Astrocyte of the cerebellum (primary cell): ENCODE data around the gene TLR10.
"Not testable (repeated sequence)": the region's sequence is repeated elsewhere in the genome, so short reads cannot be mapped to it uniquely, and the experiment has no call there.

Source experiments
- DNase-seq: peaks from one replicate; pipeline ENCODE4 v3.0.0-alpha.2; 2011; ENCODE audit warnings: low read depth
- H3K4me3 ChIP-seq: 2 replicates; pipeline ENCODE4 v1.5.1; 2011; ENCODE audit warnings: mild to moderate bottlenecking, low read depth, low read length, moderate library complexity
- CTCF ChIP-seq: IDR thresholded peaks from 2 replicates; pipeline ENCODE4 v1.5.1; 2012; ENCODE audit warnings: low read length, low read depth, moderate library complexity, mild to moderate bottlenecking; ENCODE audit errors: missing control alignments
- in situ Hi-C: cut with HindIII; loops from 2 replicates; pipeline ENCODE4 v1.10.0; 2017; ENCODE audit warnings: low sequenced_read_pairs

TLR10 gene

DNA sequence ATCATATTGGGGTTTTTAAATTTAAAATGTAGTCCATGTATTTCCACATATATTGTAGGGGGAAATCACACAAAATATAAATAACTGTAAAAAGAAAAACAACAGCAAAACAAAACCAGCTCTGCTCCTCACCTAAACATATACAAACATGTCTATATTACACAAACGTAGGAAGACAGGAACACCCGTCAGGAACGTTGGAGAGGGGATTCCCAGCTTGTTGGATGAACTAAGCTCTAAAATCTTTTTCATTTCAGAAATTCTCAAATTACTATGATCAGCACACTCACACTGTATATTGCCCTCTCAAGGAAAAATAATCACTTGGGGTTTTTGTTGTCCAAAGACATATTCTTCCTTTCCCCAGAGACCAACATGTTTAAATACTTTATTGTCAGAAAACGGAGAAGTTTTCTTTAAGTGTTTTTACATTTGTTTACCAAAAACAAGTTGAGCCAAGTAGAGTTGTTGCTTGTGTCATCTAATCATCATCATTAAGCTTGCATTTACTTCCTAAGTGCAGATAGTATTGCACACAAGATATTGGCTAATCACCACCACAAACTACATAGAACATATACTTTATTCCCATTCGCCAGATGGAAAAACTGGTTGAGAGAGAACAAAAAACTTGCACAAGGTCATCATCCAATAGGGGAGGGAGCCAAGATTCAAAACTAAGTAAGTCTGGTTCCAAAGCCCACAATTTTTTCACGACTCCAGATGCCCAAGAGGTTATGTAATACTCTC is 2.4 kb upstream of the TLR10 start:
- in situ Hi-C loops: no loop called here
- TF ChIP-seq CTCF: no peak
- no peak for DNase-seq
- no peak overlapping the region for H3K4me3 ChIP-seq

GRCh38 chr4:38784141-38784540 is 1.4 kb upstream of the TLR10 start:
- TF ChIP-seq CTCF: no peak
- DNase-seq: no peak
- no peak overlapping the region for H3K4me3 ChIP-seq
- in situ Hi-C loops: no loop called here

- in situ Hi-C loops: no loop called here
- DNase-seq: no peak
- H3K4me3 ChIP-seq: no peak overlapping the region
- no peak for TF ChIP-seq CTCF
Measured at GRCh38 chr4:38783109-38783460, 295 bp upstream of the TLR10 start.

DNA sequence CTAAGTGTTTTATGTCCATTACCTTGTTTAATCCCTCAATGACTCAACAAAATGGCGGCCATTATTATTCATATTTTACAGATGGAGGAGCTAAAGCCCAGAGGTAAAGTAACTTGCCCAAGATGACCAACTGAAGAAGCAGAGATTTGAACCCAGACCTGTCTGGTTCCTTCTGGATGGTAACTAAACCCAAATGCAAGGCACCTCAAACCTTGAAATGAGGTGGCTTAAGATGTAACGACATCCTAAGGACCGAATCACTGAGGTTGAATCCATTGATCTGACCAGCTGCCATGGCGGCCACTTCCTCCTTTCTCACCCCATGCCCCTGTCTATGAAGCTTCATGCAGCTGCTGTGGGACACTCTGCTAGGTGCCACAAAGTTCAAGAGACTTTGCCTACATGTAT is 932 bp downstream of the TLR10 start:
- no peak for DNase-seq
- no peak overlapping the region for H3K4me3 ChIP-seq
- in situ Hi-C loops: no loop called here
- no peak for TF ChIP-seq CTCF

DNA sequence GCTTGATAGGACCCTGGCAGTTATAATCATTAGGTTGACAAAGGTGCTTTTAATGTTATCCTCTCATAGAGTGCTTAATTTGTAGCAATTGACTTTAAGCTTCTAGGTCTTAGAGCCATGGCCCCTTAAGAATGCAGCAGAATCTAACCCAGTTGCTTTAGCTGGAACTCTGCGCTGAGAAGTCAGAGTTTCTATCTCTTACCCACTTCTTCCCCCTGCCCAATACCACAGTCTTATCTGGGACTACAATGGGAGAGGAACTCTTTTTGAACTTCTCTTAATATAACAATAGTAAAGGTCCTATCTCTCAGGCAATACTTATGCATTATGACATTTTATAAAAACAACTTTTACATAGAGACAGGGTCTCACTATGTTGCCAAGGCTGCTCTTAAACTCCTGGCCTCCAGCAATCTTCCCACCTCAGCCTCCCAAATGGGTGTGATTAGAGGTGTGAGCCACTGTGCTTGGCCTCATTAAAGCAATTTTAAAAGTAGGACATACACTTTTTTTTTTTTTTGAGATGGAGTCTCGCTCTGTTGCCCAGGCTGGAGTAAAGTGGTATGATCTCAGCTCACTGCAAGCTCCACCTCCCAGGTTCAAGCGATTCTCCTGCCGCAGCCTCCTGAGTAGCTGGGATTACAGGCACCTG is 1.8 kb downstream of the TLR10 start:
- no peak overlapping the region for H3K4me3 ChIP-seq
- DNase-seq: no peak
- no peak for TF ChIP-seq CTCF
- in situ Hi-C loops: no loop called here

DNA sequence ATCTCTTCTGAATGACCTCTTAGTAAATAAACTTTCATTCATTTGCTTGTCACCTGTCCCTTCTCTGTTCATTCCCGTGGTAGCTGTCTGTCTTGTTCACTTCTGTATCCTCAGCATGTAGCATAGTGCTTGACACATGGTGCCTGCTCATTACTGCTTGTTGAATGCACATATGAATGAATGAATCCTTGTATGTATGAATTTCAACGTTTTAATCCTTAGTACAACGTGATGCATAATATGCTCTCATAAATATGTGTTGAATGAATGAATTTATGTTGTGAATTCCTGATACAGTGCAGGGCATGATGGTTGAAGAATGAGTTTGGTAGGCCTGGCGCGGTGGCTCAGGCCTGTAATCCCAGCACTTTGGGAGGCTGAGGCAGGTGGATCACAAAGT is 3.0 kb downstream of the TLR10 start:
- H3K4me3 ChIP-seq: no peak overlapping the region
- TF ChIP-seq CTCF: no peak
- in situ Hi-C loops: no loop called here

DNA sequence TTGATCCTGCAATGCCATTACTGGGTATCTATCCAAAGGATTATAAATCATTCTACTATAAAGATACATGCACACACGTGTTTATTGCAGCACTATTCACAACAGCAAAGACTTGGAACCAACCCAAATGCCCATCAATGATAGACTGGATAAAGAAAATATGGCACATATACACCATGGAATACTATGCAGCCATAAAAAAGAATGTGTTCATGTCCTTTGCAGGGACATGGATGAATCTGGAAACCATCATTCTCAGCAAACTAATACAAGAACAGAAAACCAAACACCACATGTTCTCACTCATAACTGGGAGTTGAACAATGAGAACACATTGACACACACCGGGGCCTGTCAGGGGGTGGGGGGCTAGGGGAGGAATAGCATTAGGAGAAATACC is 4.9 kb downstream of the TLR10 start:
- H3K4me3 ChIP-seq, in situ Hi-C loops: not testable (repeated sequence)

More for the DNA sequence above, 3.0 kb downstream of the TLR10 start:
- no peak for DNase-seq

More for the DNA sequence above, 4.9 kb downstream of the TLR10 start:
- DNase-seq: not testable (repeated sequence)
